ENCODE results near the gene OSBPL5. TPM values are rescaled to one million over a fixed set of nuclear protein-coding genes. Genes with fewer than 3 reads are reported as not detected.

Gene OSBPL5
- total RNA-seq, 4 donors from 2014 or later = 24.7 to 83.3 (median 48.2) TPM

GRCh38 chr11:3193373-3194015 is 28.4 kb upstream of the OSBPL5 start:
- Histone ChIP-seq H3K4me1 (no peaks in the 10 kb centered on the region), H3K27me3 (no peaks in the 10 kb centered on the region), H3K9me3 (no peaks in the 10 kb centered on the region), H3K36me3 (no peaks in the 10 kb centered on the region), H3K27ac (no peak overlapping the region), H3K4me3 (no peak overlapping the region)
- no peak for TF ChIP-seq CTCF (IDR thresholded peaks at IDR 0.05)
- no peak for TF ChIP-seq POLR2A (IDR thresholded peaks at IDR 0.05)
- no peak for DNase-seq
- intact Hi-C loops (cut with DNase I; ENCODE audit: low total_unique reads) = no loop called here

GRCh38 chr11:3192511-3193372 is 27.6 kb upstream of the OSBPL5 start:
- Histone ChIP-seq H3K27me3 (no peaks in the 10 kb centered on the region), H3K4me1 (no peaks in the 10 kb centered on the region), H3K27ac (no peak overlapping the region), H3K36me3 (no peaks in the 10 kb centered on the region), H3K9me3 (no peaks in the 10 kb centered on the region), H3K4me3 (no peak overlapping the region)
- intact Hi-C loops (cut with DNase I; ENCODE audit: low total_unique reads) = no loop called here
- TF ChIP-seq CTCF (IDR thresholded peaks at IDR 0.05) (no peak), POLR2A (IDR thresholded peaks at IDR 0.05) (no peak)
- DNase-seq = no peak

- no peak for DNase-seq
- no peak overlapping the region for H3K4me3 ChIP-seq
- H3K27ac ChIP-seq = no peak overlapping the region
- no peaks in the 10 kb centered on the region for H3K4me1 ChIP-seq
- no peaks in the 10 kb centered on the region for H3K27me3 ChIP-seq
- intact Hi-C loops (cut with DNase I; ENCODE audit: low total_unique reads) = no loop called here
- H3K36me3 ChIP-seq = no peaks in the 10 kb centered on the region
- H3K9me3 ChIP-seq = no peaks in the 10 kb centered on the region
- TF ChIP-seq POLR2A (IDR thresholded peaks at IDR 0.05) (no peak), CTCF (IDR thresholded peaks at IDR 0.05) (no peak)
Observed at GRCh38 chr11:3191586-3192324, 26.6 kb upstream of the OSBPL5 start.

GRCh38 chr11:3190600-3190999 is 25.5 kb upstream of the OSBPL5 start:
- intact Hi-C loops (cut with DNase I; ENCODE audit: low total_unique reads) = no loop called here
- Histone ChIP-seq H3K27me3 (no peaks in the 10 kb centered on the region), H3K4me3 (no peak overlapping the region), H3K9me3 (no peaks in the 10 kb centered on the region), H3K27ac (no peak overlapping the region), H3K4me1 (no peaks in the 10 kb centered on the region), H3K36me3 (no peaks in the 10 kb centered on the region)
- DNase-seq = no peak
- no peak for TF ChIP-seq CTCF (IDR thresholded peaks at IDR 0.05)
- no peak for TF ChIP-seq POLR2A (IDR thresholded peaks at IDR 0.05)

Measured in uterus (tissue), 4 donors.